Measurements from ENCODE around the gene SULF2.

DNA sequence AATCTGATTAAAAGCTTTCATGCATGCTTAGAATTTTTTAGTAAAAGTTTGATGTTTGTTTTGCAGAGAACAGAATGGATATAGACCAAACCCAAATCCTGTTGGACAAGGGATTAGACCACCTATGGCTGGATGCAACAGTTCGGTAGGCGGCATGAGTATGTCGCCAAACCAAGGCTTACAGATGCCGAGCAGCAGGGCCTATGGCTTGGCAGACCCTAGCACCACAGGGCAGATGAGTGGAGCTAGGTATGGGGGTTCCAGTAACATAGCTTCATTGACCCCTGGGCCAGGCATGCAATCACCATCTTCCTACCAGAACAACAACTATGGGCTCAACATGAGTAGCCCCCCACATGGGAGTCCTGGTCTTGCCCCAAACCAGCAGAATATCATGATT is 150.0 kb downstream of the SULF2 start:
- TF ChIP-seq, protein P1, sequence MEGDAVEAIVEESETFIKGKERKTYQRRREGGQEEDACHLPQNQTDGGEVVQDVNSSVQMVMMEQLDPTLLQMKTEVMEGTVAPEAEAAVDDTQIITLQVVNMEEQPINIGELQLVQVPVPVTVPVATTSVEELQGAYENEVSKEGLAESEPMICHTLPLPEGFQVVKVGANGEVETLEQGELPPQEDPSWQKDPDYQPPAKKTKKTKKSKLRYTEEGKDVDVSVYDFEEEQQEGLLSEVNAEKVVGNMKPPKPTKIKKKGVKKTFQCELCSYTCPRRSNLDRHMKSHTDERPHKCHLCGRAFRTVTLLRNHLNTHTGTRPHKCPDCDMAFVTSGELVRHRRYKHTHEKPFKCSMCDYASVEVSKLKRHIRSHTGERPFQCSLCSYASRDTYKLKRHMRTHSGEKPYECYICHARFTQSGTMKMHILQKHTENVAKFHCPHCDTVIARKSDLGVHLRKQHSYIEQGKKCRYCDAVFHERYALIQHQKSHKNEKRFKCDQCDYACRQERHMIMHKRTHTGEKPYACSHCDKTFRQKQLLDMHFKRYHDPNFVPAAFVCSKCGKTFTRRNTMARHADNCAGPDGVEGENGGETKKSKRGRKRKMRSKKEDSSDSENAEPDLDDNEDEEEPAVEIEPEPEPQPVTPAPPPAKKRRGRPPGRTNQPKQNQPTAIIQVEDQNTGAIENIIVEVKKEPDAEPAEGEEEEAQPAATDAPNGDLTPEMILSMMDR (IDR thresholded peaks at IDR 0.05) = no peak
- no peak for TF ChIP-seq POLR2A (IDR thresholded peaks at IDR 0.05)
